Measurements from ENCODE around the gene TSEN15. TPM values are rescaled to one million over a fixed set of nuclear protein-coding genes. Genes with fewer than 3 reads are reported as not detected.

The TSEN15 gene
- total and polyA plus RNA-seq, 2 of the 8 experiments (the other 6 are each of a cell fraction or from before 2014, with no cell fraction given) = 23.4 to 31.4 TPM

DNA sequence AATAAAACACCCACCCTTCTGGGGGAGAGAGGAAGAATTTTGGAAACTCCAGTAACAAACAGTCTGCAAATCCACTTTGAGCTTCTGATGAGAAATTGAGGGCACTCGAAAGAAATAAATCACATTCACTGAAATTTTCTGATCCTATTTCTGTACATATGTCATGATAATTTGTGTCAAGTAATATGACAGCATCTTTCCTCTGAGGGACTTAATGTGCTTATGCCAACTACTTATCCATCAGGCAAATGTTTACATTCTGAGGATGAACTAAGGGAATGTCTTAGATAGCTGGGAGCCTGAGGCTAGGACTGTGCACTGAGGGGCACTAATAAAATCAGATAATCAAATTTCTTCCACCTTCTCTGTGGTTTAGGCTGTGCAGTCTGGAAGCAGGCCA lies 44.5 kb downstream of the TSEN15 start:
- no peaks in the 10 kb centered on the region for H3K9me3 ChIP-seq (ENCODE audit: insufficient read depth in 2 of 2, low read depth in 1 of 2, low read length in 1 of 2)
- no peak overlapping the region for H2BK5ac ChIP-seq (ENCODE audit: low read depth, low read length)
- no peak overlapping the region for H3K18ac ChIP-seq (ENCODE audit: extremely low read depth, low read length)
- no peak overlapping the region for H4K91ac ChIP-seq (replicated peaks; ENCODE audit: insufficient read length, low read length)
- no peaks in the 10 kb centered on the region for H3K4me1 ChIP-seq (replicated peaks in 1 of 4; ENCODE audit: control insufficient read depth in 3 of 4, insufficient read depth in 4 of 4, low read length in 3 of 4)
- POLR2A ChIA-PET (ENCODE audit: partially characterized antibody) = no interaction called here
- no peak overlapping the region for H2AK5ac ChIP-seq (ENCODE audit: low read depth, low read length)
- no peak overlapping the region for H3K23ac ChIP-seq (ENCODE audit: insufficient read length)
- H4K8ac ChIP-seq (ENCODE audit: extremely low read depth, insufficient read depth, low read length) = no peak overlapping the region
- no peaks in the 10 kb centered on the region for H3K27me3 ChIP-seq (replicated peaks in 1 of 4; ENCODE audit: control insufficient read depth in 3 of 4, extremely low read depth in 1 of 4, insufficient read depth in 3 of 4, low read length in 3 of 4)
- H3K56ac ChIP-seq (replicated peaks; ENCODE audit: insufficient read length, low read depth, low read length) = no peak overlapping the region
- no peak overlapping the region for H2BK120ac ChIP-seq (replicated peaks; ENCODE audit: low read depth, low read length)
- H3K9ac ChIP-seq (replicated peaks in 1 of 4; ENCODE audit: extremely low read depth in 1 of 4, low read depth in 3 of 4, low read length in 3 of 4) = no peak overlapping the region
- CTCF ChIA-PET (ENCODE audit: partially characterized antibody) = interaction anchor here (1.7 kb wide), 1 partner anchor 21 kb away, joined by 3 read pairs; no protein-coding TSS in a partner anchor
- H3K27ac ChIP-seq (ENCODE audit: low read depth, low read length) = no peak overlapping the region
- no peaks in the 10 kb centered on the region for H3K36me3 ChIP-seq (ENCODE audit: control insufficient read depth in 2 of 4, insufficient read depth in 4 of 4, low read length in 3 of 4)
- FAIRE-seq (no peak), DNase-seq (ENCODE audit: low read depth in 1 of 2, low spot score in 2 of 2) (no peak)
- H3K79me2 ChIP-seq (ENCODE audit: control insufficient read depth in 1 of 2, insufficient read depth in 2 of 2, low read length in 2 of 2) = no peaks in the 10 kb centered on the region
- no peak overlapping the region for H2BK15ac ChIP-seq (ENCODE audit: low read length)
- no peaks in the 10 kb centered on the region for H4K20me1 ChIP-seq (replicated peaks in 1 of 2; ENCODE audit: control insufficient read depth in 1 of 2, insufficient read depth in 2 of 2, low read length in 2 of 2)
- H3K79me1 ChIP-seq (ENCODE audit: low read depth, low read length) = no peaks in the 10 kb centered on the region; the same call in 1 of the 2 replicates
- H3K4ac ChIP-seq (replicated peaks; ENCODE audit: insufficient read length, low read depth, low read length) = no peak overlapping the region
- no peak overlapping the region for H4K5ac ChIP-seq (ENCODE audit: insufficient read length, low read depth, low read length)
- no peak overlapping the region for H2BK20ac ChIP-seq (ENCODE audit: low read length)
- H3K4me2 ChIP-seq (ENCODE audit: insufficient read depth in 1 of 2, low read depth in 2 of 2, low read length in 2 of 2) = no peak overlapping the region
- no peak overlapping the region for H2AFZ ChIP-seq (ENCODE audit: low read length)
- WGBS, 2 experiments (ENCODE audit: extremely low coverage in 1 of 2, insufficient coverage in 1 of 2, insufficient read length in 1 of 2, insufficient replicate concordance in 2 of 2, low coverage in 1 of 2, low lambda C conversion rate in 2 of 2, missing lambda C conversion rate in 1 of 2) = 90% methylated on average over 1 of the region's 1 CpG; no CpG with 5 or more reads in 1 of the 2 experiments
- H3K4me3 ChIP-seq (ENCODE audit: extremely low read depth in 1 of 4, insufficient read depth in 2 of 4, low read depth in 3 of 4, low read length in 4 of 4) = no peak overlapping the region
- no peak overlapping the region for H2BK12ac ChIP-seq (ENCODE audit: low read depth, low read length)
- no peak overlapping the region for H3K14ac ChIP-seq (ENCODE audit: insufficient read length)
- H3K23me2 ChIP-seq (ENCODE audit: low read depth, low read length) = no peaks in the 10 kb centered on the region
- TF ChIP-seq TBP (IDR thresholded peaks at IDR 0.05; ENCODE audit: low read depth, low read length) (no peak), CBX5 (IDR thresholded peaks at IDR 0.05; ENCODE audit: low read depth, low read length) (no peak), KDM4A (IDR thresholded peaks at IDR 0.05; ENCODE audit: low read depth, low read length, severe bottlenecking) (no peak), SIRT6 (IDR thresholded peaks at IDR 0.05; ENCODE audit: low read length) (no peak), MAFK (IDR thresholded peaks at IDR 0.05; ENCODE audit: low read depth, low read length) (no peak), PHF8 (conservative IDR thresholded peaks at IDR 0.05; ENCODE audit: low read depth, low read length) (no peak), SP2 (IDR thresholded peaks at IDR 0.05; ENCODE audit: low read length) (no peak), CBX8 (IDR thresholded peaks at IDR 0.05; ENCODE audit: borderline replicate concordance, low read depth, low read length) (no peak), KDM5A (IDR thresholded peaks at IDR 0.05; ENCODE audit: low read length) (no peak), SIX5 (IDR thresholded peaks at IDR 0.05; ENCODE audit: low read depth, low read length) (no peak), POU5F1 (IDR thresholded peaks at IDR 0.05; ENCODE audit: low read depth, low read length) (no peak), CTBP2 (IDR thresholded peaks at IDR 0.05; ENCODE audit: borderline replicate concordance, insufficient read depth, insufficient read length, low read length) (no peak)
- TF ChIP-seq, protein P1, sequence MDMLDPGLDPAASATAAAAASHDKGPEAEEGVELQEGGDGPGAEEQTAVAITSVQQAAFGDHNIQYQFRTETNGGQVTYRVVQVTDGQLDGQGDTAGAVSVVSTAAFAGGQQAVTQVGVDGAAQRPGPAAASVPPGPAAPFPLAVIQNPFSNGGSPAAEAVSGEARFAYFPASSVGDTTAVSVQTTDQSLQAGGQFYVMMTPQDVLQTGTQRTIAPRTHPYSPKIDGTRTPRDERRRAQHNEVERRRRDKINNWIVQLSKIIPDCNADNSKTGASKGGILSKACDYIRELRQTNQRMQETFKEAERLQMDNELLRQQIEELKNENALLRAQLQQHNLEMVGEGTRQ (IDR thresholded peaks at IDR 0.05; ENCODE audit: low read length) = no peak
- TF ChIP-seq, protein P2, sequence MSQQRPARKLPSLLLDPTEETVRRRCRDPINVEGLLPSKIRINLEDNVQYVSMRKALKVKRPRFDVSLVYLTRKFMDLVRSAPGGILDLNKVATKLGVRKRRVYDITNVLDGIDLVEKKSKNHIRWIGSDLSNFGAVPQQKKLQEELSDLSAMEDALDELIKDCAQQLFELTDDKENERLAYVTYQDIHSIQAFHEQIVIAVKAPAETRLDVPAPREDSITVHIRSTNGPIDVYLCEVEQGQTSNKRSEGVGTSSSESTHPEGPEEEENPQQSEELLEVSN (IDR thresholded peaks at IDR 0.05) = no peak

All from H1 (cell line).